ENCODE measurements around the gene BDKRB2.
"Not testable (repeated sequence)": the region's sequence is repeated elsewhere in the genome, so short reads cannot be mapped to it uniquely, and the experiment has no call there.

Gene BDKRB2

GRCh38 chr14:96225745-96226151 lies 21.1 kb downstream of the BDKRB2 start:
- in situ Hi-C loops (cut with HindIII; ENCODE audit: low pct_unique_long_range_greater_than_20kb, low sequenced_read_pairs): no loop called here
- peak in 1 of 2 experiments; percentile 72 for DNase-seq (ENCODE audit: low read depth in 1 of 2, low spot score in 1 of 2)

GRCh38 chr14:96227428-96227827 lies 22.8 kb downstream of the BDKRB2 start:
- TF ChIP-seq JUND (IDR thresholded peaks at IDR 0.05; ENCODE audit: low read depth): no peak
- in situ Hi-C loops (cut with HindIII; ENCODE audit: low pct_unique_long_range_greater_than_20kb, low sequenced_read_pairs): no loop called here
- no peak for DNase-seq (ENCODE audit: low read depth in 1 of 2, low spot score in 1 of 2)

More at GRCh38 chr14:96225745-96226151, 21.1 kb downstream of the BDKRB2 start:
- TF ChIP-seq JUND (IDR thresholded peaks at IDR 0.05; ENCODE audit: low read depth): no peak

DNA sequence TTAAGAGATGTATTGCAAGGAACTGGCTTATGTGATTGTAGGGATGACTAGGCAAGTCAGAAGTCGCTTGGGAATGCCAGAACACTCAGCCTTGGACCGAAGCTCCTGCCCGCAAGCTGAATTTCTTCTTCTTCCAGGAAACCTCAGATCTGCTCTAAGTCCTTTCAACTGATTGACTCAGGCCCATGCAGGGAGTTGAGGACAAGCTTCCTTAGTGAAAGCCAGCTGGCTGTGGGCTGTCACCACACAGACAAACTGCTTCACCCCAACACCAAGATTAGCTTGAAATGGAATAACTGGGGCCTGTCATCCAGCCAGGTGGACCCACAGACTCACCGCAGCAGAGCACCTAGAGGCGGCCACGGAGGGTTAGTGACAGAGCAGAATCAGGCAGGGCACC lies 24.7 kb downstream of the BDKRB2 start:
- DNase-seq (ENCODE audit: low read depth in 1 of 2, low spot score in 1 of 2): no peak
- in situ Hi-C loops (cut with HindIII; ENCODE audit: low pct_unique_long_range_greater_than_20kb, low sequenced_read_pairs): no loop called here
- no peak for TF ChIP-seq JUND (IDR thresholded peaks at IDR 0.05; ENCODE audit: low read depth)

GRCh38 chr14:96231056-96231455 lies 26.4 kb downstream of the BDKRB2 start:
- no peak for TF ChIP-seq JUND (IDR thresholded peaks at IDR 0.05; ENCODE audit: low read depth)
- in situ Hi-C loops (cut with HindIII; ENCODE audit: low pct_unique_long_range_greater_than_20kb, low sequenced_read_pairs): no loop called here
- DNase-seq (ENCODE audit: low read depth in 1 of 2, low spot score in 1 of 2): no peak

- in situ Hi-C loops (cut with HindIII; ENCODE audit: low pct_unique_long_range_greater_than_20kb, low sequenced_read_pairs): no loop called here
- DNase-seq (ENCODE audit: low read depth in 1 of 2, low spot score in 1 of 2): no peak
- TF ChIP-seq JUND (IDR thresholded peaks at IDR 0.05; ENCODE audit: low read depth): no peak
Observed at GRCh38 chr14:96231526-96232130, 27.0 kb downstream of the BDKRB2 start.

GRCh38 chr14:96232506-96232905 lies 27.9 kb downstream of the BDKRB2 start:
- in situ Hi-C loops (cut with HindIII; ENCODE audit: low pct_unique_long_range_greater_than_20kb, low sequenced_read_pairs): no loop called here
- no peak for TF ChIP-seq JUND (IDR thresholded peaks at IDR 0.05; ENCODE audit: low read depth)
- DNase-seq (ENCODE audit: low read depth in 1 of 2, low spot score in 1 of 2): no peak

- in situ Hi-C loops (cut with HindIII; ENCODE audit: low pct_unique_long_range_greater_than_20kb, low sequenced_read_pairs): no loop called here
- no peak for TF ChIP-seq JUND (IDR thresholded peaks at IDR 0.05; ENCODE audit: low read depth)
- DNase-seq (ENCODE audit: low read depth in 1 of 2, low spot score in 1 of 2): no peak
Observed at GRCh38 chr14:96233661-96234060, 29.0 kb downstream of the BDKRB2 start.

DNA sequence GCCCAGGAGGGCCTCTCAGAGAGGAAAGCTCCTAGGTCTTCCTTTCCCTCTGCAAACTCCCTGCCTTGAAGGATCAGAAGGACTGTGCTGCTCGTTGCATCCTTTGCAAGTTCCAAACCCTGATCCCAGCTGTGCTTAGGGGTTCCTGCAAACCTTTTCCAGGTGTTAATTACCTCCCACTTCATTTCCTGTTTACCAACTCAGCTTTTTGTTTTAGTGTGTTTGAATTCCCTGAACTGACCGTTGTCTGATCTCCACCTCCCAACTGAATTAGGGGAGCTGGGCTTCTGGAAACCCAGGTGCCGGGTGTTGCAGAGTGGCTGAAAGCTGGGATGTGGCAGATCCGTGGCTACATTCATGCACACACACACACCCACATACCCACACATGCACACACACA lies 30.8 kb downstream of the BDKRB2 start:
- in situ Hi-C loops (cut with HindIII; ENCODE audit: low pct_unique_long_range_greater_than_20kb, low sequenced_read_pairs): no loop called here
- DNase-seq (ENCODE audit: low read depth in 1 of 2, low spot score in 1 of 2): no peak
- TF ChIP-seq JUND (IDR thresholded peaks at IDR 0.05; ENCODE audit: low read depth): no peak

DNA sequence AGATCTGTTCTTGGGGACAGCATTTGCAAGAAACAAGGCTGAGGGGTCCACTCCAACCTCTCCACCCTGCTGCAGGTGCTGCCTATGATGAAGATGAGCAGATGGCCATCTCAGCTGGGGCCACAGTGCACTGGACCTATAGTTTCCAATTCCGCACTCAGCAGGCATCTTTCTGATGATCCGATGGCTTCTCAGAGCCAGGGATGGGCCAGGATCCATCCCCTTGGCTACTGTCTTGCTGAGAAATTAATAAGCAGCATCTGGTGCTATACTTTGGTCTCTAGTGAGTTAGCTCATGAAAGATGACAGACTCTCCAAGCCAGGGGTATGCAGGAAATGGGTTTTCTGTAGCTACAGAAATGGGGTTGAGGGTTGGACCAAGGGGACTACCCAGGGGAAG lies 33.0 kb downstream of the BDKRB2 start:
- DNase-seq (ENCODE audit: low read depth in 1 of 2, low spot score in 1 of 2): no peak
- in situ Hi-C loops (cut with HindIII; ENCODE audit: low pct_unique_long_range_greater_than_20kb, low sequenced_read_pairs): no loop called here
- no peak for TF ChIP-seq JUND (IDR thresholded peaks at IDR 0.05; ENCODE audit: low read depth)

DNA sequence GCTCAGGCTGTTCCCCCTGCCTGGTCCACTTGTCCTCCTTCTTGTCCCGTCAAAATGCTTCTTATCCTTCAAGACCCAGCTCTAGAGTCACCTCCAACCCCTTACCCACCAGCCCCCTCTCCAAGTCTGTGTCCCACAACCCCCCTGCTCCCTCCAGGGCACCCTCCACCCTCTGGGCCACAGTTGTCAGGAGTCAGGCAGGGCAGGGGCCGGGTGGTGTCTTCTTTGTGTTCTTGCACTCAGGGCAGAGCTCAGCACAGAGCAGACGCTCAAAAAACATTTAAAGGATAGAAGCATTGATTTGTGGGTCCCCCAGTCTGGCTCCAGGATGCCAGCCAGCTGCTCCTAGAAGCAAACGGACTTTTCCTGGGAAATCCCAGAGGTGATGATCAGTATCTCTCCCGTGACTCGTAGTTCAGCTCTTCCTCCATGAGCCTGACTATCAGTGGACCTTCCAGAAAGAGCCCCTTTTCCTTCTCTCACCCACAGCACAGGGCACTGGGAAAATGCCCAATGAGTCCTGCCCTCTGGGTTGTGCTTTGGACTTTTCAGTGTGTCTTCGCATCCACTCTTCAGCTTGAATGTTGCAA lies 34.1 kb downstream of the BDKRB2 start:
- TF ChIP-seq JUND (IDR thresholded peaks at IDR 0.05; ENCODE audit: low read depth): no peak
- in situ Hi-C loops (cut with HindIII; ENCODE audit: low pct_unique_long_range_greater_than_20kb, low sequenced_read_pairs): no loop called here
- DNase-seq (ENCODE audit: low read depth in 1 of 2, low spot score in 1 of 2): no peak

DNA sequence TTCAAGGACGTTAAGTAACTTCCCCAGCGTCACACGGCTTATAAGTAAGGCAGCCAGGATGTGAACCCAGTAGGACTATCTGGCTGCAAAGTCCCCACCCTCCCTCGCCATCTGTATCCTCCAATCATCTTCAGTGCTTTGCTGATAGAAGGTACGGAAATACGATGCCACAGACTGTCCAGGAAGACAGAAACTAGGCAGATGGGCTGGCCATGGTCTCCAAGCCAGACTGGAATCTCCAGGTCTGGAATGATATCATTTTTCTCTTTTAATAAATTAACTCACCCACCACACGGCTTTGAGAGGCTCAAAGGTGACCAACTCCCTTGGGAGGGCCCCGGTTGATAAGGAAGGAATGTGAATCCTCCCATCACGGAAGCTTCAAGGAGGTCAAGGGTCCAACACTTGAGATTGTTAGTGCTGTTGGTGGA lies 35.1 kb downstream of the BDKRB2 start:
- DNase-seq (ENCODE audit: low read depth in 1 of 2, low spot score in 1 of 2): no peak
- in situ Hi-C loops (cut with HindIII; ENCODE audit: low pct_unique_long_range_greater_than_20kb, low sequenced_read_pairs): no loop called here
- no peak for TF ChIP-seq JUND (IDR thresholded peaks at IDR 0.05; ENCODE audit: low read depth)

- in situ Hi-C loops (cut with HindIII; ENCODE audit: low pct_unique_long_range_greater_than_20kb, low sequenced_read_pairs): no loop called here
- DNase-seq (ENCODE audit: low read depth in 1 of 2, low spot score in 1 of 2): no peak
- TF ChIP-seq JUND (IDR thresholded peaks at IDR 0.05; ENCODE audit: low read depth): no peak
Observed at GRCh38 chr14:96240641-96241040, 36.0 kb downstream of the BDKRB2 start.

DNA sequence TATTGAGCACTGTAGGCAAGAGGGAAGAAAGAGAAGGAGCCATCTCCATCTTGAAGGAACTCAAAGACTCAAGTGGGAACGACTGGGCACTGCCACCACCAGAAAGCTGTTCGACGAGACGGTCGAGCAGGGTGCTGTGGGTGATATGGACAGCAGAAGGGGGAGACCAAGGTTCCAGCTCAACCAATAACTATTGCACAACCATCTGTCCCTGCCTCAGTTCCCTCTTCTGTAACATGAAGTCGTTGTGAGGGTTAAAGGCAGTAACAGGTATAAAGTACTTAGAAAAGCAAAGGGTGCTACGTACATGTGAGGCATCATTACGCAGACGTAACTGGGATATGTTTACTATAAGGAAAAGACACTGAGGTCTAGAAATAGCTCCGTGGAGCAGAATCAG lies 37.5 kb downstream of the BDKRB2 start:
- in situ Hi-C loops (cut with HindIII; ENCODE audit: low pct_unique_long_range_greater_than_20kb, low sequenced_read_pairs): no loop called here
- TF ChIP-seq JUND (IDR thresholded peaks at IDR 0.05; ENCODE audit: low read depth): no peak
- no peak for DNase-seq (ENCODE audit: low read depth in 1 of 2, low spot score in 1 of 2)

DNA sequence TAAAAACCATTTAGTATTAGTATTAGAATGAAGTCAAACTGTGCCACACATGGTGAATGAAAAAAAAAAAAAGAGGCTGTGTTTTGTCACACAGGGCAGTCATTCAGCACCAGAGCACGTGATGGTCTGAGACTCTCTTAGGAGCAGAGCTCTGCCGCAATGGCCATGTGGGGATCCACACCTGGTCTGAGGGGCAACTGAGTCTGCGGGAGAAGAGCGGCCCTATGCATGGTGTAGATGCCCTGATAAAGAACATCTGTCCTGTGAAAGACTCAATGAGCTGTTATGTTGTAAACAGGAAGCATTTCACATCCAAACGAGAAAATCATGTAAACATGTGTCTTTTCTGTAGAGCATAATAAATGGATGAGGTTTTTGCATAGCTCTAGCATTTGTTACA lies 39.1 kb downstream of the BDKRB2 start:
- TF ChIP-seq JUND (IDR thresholded peaks at IDR 0.05; ENCODE audit: low read depth): no peak
- in situ Hi-C loops (cut with HindIII; ENCODE audit: low pct_unique_long_range_greater_than_20kb, low sequenced_read_pairs): no loop called here
- no peak for DNase-seq (ENCODE audit: low read depth in 1 of 2, low spot score in 1 of 2)

- in situ Hi-C loops (cut with HindIII; ENCODE audit: low pct_unique_long_range_greater_than_20kb, low sequenced_read_pairs); DNase-seq (ENCODE audit: low read depth in 1 of 2, low spot score in 1 of 2): not testable (repeated sequence)
Observed at GRCh38 chr14:96245074-96245473, 40.4 kb downstream of the BDKRB2 start.

Data from T47D (cell line).